ENCODE data around the gene SLC6A8.

- TF ChIP-seq, protein P1, sequence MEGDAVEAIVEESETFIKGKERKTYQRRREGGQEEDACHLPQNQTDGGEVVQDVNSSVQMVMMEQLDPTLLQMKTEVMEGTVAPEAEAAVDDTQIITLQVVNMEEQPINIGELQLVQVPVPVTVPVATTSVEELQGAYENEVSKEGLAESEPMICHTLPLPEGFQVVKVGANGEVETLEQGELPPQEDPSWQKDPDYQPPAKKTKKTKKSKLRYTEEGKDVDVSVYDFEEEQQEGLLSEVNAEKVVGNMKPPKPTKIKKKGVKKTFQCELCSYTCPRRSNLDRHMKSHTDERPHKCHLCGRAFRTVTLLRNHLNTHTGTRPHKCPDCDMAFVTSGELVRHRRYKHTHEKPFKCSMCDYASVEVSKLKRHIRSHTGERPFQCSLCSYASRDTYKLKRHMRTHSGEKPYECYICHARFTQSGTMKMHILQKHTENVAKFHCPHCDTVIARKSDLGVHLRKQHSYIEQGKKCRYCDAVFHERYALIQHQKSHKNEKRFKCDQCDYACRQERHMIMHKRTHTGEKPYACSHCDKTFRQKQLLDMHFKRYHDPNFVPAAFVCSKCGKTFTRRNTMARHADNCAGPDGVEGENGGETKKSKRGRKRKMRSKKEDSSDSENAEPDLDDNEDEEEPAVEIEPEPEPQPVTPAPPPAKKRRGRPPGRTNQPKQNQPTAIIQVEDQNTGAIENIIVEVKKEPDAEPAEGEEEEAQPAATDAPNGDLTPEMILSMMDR (IDR thresholded peaks at IDR 0.05): no peak
- no peak for TF ChIP-seq ZNF302 (CRISPR knock-in tag; IDR thresholded peaks at IDR 0.05)
Measured at GRCh38 chrX:153681175-153681574, 6.6 kb upstream of the SLC6A8 start.

Data from A549 (cell line).